K562 (cell line): Measurements from ENCODE around the gene STXBP5L. TPM values are rescaled to one million over a fixed set of nuclear protein-coding genes. Genes with fewer than 3 reads are reported as not detected.
"Not testable (repeated sequence)": the region's sequence is repeated elsewhere in the genome, so short reads cannot be mapped to it uniquely, and the experiment has no call there.

Experiments
- ATAC-seq: fragments of 200-7000 bp; cut with Tn5 transposase; 3 replicates; pipeline ENCODE4 v1.9.1; 2020; ENCODE audit warnings: moderate library complexity
- BruUV-seq: library from RNA; stranded (reverse); fragments of 400-500 nt; replicated peaks from 2 replicates; lab custom pipeline; 2021; lab: Mats Ljungman, UMichigan
- CTCF ChIA-PET: fragments of 300-600 bp; formaldehyde crosslinking; extraction: SDS; loops from one replicate; lab custom pipeline; 2021; ENCODE audit warnings: low intra/inter-chr PET ratio; lab: Yijun Ruan, JAX
- POLR2A ChIA-PET: fragments of 300-600, 350-650 bp; sonication (Branson Sonifier 250); formaldehyde crosslinking; extraction: SDS; loops from one replicate; lab custom pipeline; 2021; ENCODE audit warnings: antibody characterized with exemption, inconsistent platforms; lab: Yijun Ruan, JAX
- DNase-seq, 4 experiments: peaks; one replicate each; pipeline versions ENCODE4 v3.0.0 to v3.0.0-alpha.2; 2011 to 2018; ENCODE audit warnings: low spot score in 3 of 4, mixed read lengths in 3 of 4; ENCODE audit errors: extremely low read depth in 1 of 4
- FAIRE-seq: peaks from 2 replicates; lab custom pipeline; 2011; peaks lifted over from hg19 to GRCh38; lab: Jason Lieb, UNC
- H2AFZ ChIP-seq: 2 replicates; pipeline ENCODE4 v1.6.0; 2011; ENCODE audit warnings: low read depth, low read length, control low read depth, inconsistent platforms
- H3K27ac ChIP-seq: fragments of 200-600 bp; 3 replicates; pipeline ENCODE4 v1.8.0; 2011; ENCODE audit warnings: low read depth, mild to moderate bottlenecking, control low read depth, inconsistent platforms, low read length, moderate library complexity, mixed read lengths; ENCODE audit errors: extremely low read depth
- H3K27me3 ChIP-seq, 2 experiments: fragments of 300-600 bp in 1 of 2; 2 replicates in 1 of 2; 3 replicates in 1 of 2; pipeline versions ENCODE4 v1.6.0 to v1.8.0; 2011; ENCODE audit warnings: inconsistent platforms in 2 of 2, low read length in 2 of 2, mild to moderate bottlenecking in 1 of 2, mixed read lengths in 1 of 2, moderate library complexity in 1 of 2; ENCODE audit not compliant: control insufficient read depth in 2 of 2, insufficient read depth in 2 of 2
- H3K36me3 ChIP-seq: fragments of 300-600 bp; 3 replicates; pipeline ENCODE4 v1.8.0; 2011; ENCODE audit warnings: mild to moderate bottlenecking, low read length, inconsistent platforms; ENCODE audit not compliant: control insufficient read depth, insufficient read depth
- H3K4me1 ChIP-seq, 2 experiments: fragments of 200-600 bp in 1 of 2; replicated peaks in 1 of 2; 2 replicates in 1 of 2; 3 replicates in 1 of 2; pipeline versions ENCODE4 v1.5.1 to v1.8.0; 2011; ENCODE audit warnings: inconsistent platforms in 2 of 2, low read length in 2 of 2, mild to moderate bottlenecking in 1 of 2, mixed read lengths in 1 of 2, moderate library complexity in 1 of 2; ENCODE audit not compliant: control insufficient read depth in 2 of 2, insufficient read depth in 2 of 2
- H3K4me2 ChIP-seq: 2 replicates; pipeline ENCODE4 v1.6.1; 2011; ENCODE audit warnings: low read length, control low read depth, inconsistent platforms, mixed read lengths; ENCODE audit not compliant: insufficient read depth
- H3K4me3 ChIP-seq: fragments of 200-600 bp; sonication (generic), shearing (Covaris generic); 2 replicates; pipeline ENCODE4 v1.5.1; 2016; ENCODE audit warnings: control low read depth, inconsistent platforms
- H3K79me2 ChIP-seq: fragments of 200-600 bp; 3 replicates; pipeline ENCODE4 v1.8.0; 2011; ENCODE audit warnings: low read length, inconsistent platforms; ENCODE audit not compliant: control insufficient read depth, insufficient read depth
- H3K9ac ChIP-seq, 2 experiments: 2 replicates each; pipeline versions ENCODE4 v1.6.0 to v1.6.1; 2011; ENCODE audit warnings: low read depth in 2 of 2, low read length in 2 of 2, control low read depth in 1 of 2, inconsistent platforms in 1 of 2, mild to moderate bottlenecking in 1 of 2, mixed read lengths in 1 of 2; ENCODE audit not compliant: insufficient read depth in 1 of 2
- H3K9me1 ChIP-seq: one replicate; pipeline ENCODE4 v1.6.0; 2011; ENCODE audit warnings: inconsistent platforms, mild to moderate bottlenecking, low read length, moderate library complexity; ENCODE audit not compliant: control insufficient read depth, insufficient read depth
- H3K9me3 ChIP-seq: replicated peaks from 2 replicates; pipeline ENCODE4 v1.5.1; 2011; ENCODE audit warnings: low read depth, low read length, inconsistent platforms; ENCODE audit not compliant: control insufficient read depth, insufficient read depth
- H4K20me1 ChIP-seq: replicated peaks from 2 replicates; pipeline ENCODE4 v1.6.1; 2011; ENCODE audit warnings: low read length, inconsistent platforms, mixed read lengths; ENCODE audit not compliant: control insufficient read depth, insufficient read depth
- WGBS: fragments of 100-300 bp; shearing (Covaris generic); methylation state at CpG from one replicate; pipeline ENCODE4 v1.1.6; 2016; ENCODE audit warnings: low coverage, mixed read lengths; ENCODE audit not compliant: insufficient coverage; ENCODE audit errors: missing lambda C conversion rate; 5-methylcytosine and 5-hydroxymethylcytosine counted together
- in situ Hi-C: fragments of 300-500 bp; cut with MboI; formaldehyde crosslinking; loops from 4 replicates; pipeline ENCODE4 v1.15.0; 2018; ENCODE audit warnings: inconsistent platforms, mixed read lengths
- intact Hi-C: fragments of 100-400 bp; cut with micrococcal nuclease; formaldehyde crosslinking; loops from 2 replicates; pipeline ENCODE4 v1.14.2; 2022
- polyA plus RNA-seq, 8 experiments: library from polyadenylated mRNA; depleted of rRNA in 4 of 8; stranded (reverse) in 5 of 8; unstranded in 3 of 8; fragments of >200 nt; fragmentation: Nextera tagmentation in 2 of 8; fragmentation: Illumina TruSeq in 1 of 8; extraction: Ambion mirVana in 2 of 8; extraction: Trizol in 1 of 8; gene quantifications; 2 replicates each; pipeline versions ENCODE4 v1.2.1 to v1.2.3, GENCODE V29; 2011 to 2014; ENCODE audit warnings: inconsistent platforms in 1 of 8, missing spikeins in 1 of 8
- total RNA-seq, 7 experiments: library from RNA; depleted of rRNA in 6 of 7; stranded (reverse); fragments of >200 nt in 6 of 7; fragmentation: Illumina TruSeq in 2 of 7; extraction: Trizol in 2 of 7; gene quantifications; 2 replicates each; pipeline versions ENCODE4 v1.2.1 to v1.2.3, GENCODE V29; 2011 to 2021; ENCODE audit warnings: low replicate concordance in 1 of 7
- TF ChIP-seq, protein P1 (sequence below): fragments of 250-450 bp; sonication (Bioruptor Pico); IDR thresholded peaks from 2 replicates; pipeline ENCODE4 v1.5.0; 2021
- TF ChIP-seq, protein P2 (sequence below): sonication (generic); formaldehyde crosslinking; IDR thresholded peaks from 2 replicates; pipeline ENCODE4 v1.8.0; 2022; ENCODE audit warnings: missing genetic modification reagents, mild to moderate bottlenecking, borderline replicate concordance
- TF ChIP-seq, protein P3 (sequence below): fragments of 250-450 bp; sonication (Bioruptor Pico); IDR thresholded peaks from 2 replicates; pipeline ENCODE4 v1.4.0; 2020; ENCODE audit warnings: mild to moderate bottlenecking, moderate library complexity, borderline replicate concordance

Gene STXBP5L
- total and polyA plus RNA-seq, 9 of the 15 experiments (the other 6 are each of a cell fraction or from before 2014, with no cell fraction given): 0.03 to 0.04 (median 0.03) TPM; not detected in 6

DNA sequence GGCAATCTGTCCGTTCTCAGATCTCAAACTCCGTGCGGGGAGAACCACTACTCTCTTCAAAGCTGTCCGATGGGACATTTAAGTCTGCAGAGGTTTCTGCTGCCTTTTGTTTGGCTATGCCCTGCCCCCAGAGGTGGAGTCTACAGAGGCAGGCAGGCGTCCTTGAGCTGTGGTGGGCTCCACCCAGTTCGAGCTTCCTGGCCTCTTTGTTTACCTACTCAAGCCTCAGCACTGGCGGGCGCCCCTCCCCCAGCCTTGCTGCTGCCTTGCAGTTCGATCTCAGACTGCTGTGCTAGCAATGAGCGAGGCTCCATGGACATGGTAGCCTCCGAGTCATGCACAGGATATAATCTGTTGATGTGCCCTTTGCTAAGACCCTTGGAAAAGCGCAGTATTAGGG lies 543.7 kb downstream of the STXBP5L start:
- H3K9me3 ChIP-seq, FAIRE-seq, H3K9me1 ChIP-seq, in situ Hi-C loops, H3K27ac ChIP-seq, intact Hi-C loops, H4K20me1 ChIP-seq, BruUV-seq, ATAC-seq, H3K9ac ChIP-seq, H3K79me2 ChIP-seq, H3K4me1 ChIP-seq, H3K27me3 ChIP-seq, H2AFZ ChIP-seq, POLR2A ChIA-PET, H3K4me3 ChIP-seq, DNase-seq, CTCF ChIA-PET, H3K4me2 ChIP-seq: not testable (repeated sequence)
- peaks cover 18% of the 10 kb centered on the region; the same call in 1 of the 3 replicates for H3K36me3 ChIP-seq
- 67% methylated on average over 10 of the region's 12 CpGs for WGBS

DNA sequence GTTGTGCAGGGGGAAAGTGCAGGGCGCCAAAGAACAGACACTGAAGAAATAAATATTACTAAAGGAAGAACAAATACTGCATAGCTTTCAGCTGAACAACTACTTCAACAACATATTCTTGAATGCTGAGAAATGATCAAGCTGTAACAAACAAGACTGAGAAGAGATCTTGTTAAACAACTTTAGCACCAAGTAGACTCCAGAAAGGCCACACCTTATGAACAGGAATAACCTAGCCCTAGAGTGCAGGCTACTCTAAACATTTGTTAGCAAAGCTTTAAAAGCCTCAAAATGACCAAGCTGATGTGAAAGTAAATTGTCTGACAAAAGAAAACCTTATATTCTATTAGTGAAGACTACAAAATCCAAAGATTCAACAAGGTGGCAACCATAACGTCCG lies 554.6 kb downstream of the STXBP5L start:
- no peak overlapping the region for H2AFZ ChIP-seq
- H3K27me3 ChIP-seq: no peaks in the 10 kb centered on the region
- H3K9ac ChIP-seq: no peak overlapping the region
- no peaks in the 10 kb centered on the region for H3K79me2 ChIP-seq
- no TSS peak for BruUV-seq
- no peak for ATAC-seq
- no peaks in the 10 kb centered on the region; the same call in 1 of the 2 replicates for H3K9me3 ChIP-seq
- TF ChIP-seq, protein P1, sequence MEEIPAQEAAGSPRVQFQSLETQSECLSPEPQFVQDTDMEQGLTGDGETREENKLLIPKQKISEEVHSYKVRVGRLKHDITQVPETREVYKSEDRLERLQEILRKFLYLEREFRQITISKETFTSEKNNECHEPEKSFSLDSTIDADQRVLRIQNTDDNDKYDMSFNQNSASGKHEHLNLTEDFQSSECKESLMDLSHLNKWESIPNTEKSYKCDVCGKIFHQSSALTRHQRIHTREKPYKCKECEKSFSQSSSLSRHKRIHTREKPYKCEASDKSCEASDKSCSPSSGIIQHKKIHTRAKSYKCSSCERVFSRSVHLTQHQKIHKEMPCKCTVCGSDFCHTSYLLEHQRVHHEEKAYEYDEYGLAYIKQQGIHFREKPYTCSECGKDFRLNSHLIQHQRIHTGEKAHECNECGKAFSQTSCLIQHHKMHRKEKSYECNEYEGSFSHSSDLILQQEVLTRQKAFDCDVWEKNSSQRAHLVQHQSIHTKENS (CRISPR knock-in tag): no peak
- TF ChIP-seq, protein P2, sequence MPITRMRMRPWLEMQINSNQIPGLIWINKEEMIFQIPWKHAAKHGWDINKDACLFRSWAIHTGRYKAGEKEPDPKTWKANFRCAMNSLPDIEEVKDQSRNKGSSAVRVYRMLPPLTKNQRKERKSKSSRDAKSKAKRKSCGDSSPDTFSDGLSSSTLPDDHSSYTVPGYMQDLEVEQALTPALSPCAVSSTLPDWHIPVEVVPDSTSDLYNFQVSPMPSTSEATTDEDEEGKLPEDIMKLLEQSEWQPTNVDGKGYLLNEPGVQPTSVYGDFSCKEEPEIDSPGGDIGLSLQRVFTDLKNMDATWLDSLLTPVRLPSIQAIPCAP (CRISPR knock-in tag): no peak
- TF ChIP-seq, protein P3, sequence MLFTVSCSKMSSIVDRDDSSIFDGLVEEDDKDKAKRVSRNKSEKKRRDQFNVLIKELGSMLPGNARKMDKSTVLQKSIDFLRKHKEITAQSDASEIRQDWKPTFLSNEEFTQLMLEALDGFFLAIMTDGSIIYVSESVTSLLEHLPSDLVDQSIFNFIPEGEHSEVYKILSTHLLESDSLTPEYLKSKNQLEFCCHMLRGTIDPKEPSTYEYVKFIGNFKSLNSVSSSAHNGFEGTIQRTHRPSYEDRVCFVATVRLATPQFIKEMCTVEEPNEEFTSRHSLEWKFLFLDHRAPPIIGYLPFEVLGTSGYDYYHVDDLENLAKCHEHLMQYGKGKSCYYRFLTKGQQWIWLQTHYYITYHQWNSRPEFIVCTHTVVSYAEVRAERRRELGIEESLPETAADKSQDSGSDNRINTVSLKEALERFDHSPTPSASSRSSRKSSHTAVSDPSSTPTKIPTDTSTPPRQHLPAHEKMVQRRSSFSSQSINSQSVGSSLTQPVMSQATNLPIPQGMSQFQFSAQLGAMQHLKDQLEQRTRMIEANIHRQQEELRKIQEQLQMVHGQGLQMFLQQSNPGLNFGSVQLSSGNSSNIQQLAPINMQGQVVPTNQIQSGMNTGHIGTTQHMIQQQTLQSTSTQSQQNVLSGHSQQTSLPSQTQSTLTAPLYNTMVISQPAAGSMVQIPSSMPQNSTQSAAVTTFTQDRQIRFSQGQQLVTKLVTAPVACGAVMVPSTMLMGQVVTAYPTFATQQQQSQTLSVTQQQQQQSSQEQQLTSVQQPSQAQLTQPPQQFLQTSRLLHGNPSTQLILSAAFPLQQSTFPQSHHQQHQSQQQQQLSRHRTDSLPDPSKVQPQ (CRISPR knock-in tag): no peak
- in situ Hi-C loops (no loop called here), intact Hi-C loops (no loop called here)
- peaks cover 55% of the 10 kb centered on the region; the same call in 2 of the 3 replicates for H3K36me3 ChIP-seq
- no peak overlapping the region for H3K4me2 ChIP-seq
- WGBS: 90% methylated on average over 3 of the region's 3 CpGs
- no peaks in the 10 kb centered on the region for H3K9me1 ChIP-seq
- ChIA-PET CTCF (no interaction called here), POLR2A (no interaction called here)
- no peak overlapping the region for H3K27ac ChIP-seq
- DNase-seq: no peak
- no peak overlapping the region for H3K4me3 ChIP-seq
- FAIRE-seq: no peak
- H4K20me1 ChIP-seq: no peaks in the 10 kb centered on the region
- H3K4me1 ChIP-seq: no peaks in the 10 kb centered on the region
